Fibroblast of lung (primary cell): Measurements from ENCODE around the gene PIGR.

Experiments
- EZH2 ChIP-seq: IDR thresholded peaks from 2 replicates; pipeline ENCODE4 v1.5.1; 2012; ENCODE audit warnings: low read length, control low read depth, mild to moderate bottlenecking; ENCODE audit errors: missing control alignments
- TF ChIP-seq, protein P1 (sequence below), 2 donors: IDR thresholded peaks in 1 of 2; conservative IDR thresholded peaks in 1 of 2; 1 replicate in 1 of 2; 2 replicates in 1 of 2; pipeline ENCODE4 v1.5.1; 2011 to 2012; ENCODE audit warnings: low read length in 2 of 2, control low read depth in 1 of 2, inconsistent platforms in 1 of 2, low read depth in 1 of 2, mild to moderate bottlenecking in 1 of 2

DNA sequence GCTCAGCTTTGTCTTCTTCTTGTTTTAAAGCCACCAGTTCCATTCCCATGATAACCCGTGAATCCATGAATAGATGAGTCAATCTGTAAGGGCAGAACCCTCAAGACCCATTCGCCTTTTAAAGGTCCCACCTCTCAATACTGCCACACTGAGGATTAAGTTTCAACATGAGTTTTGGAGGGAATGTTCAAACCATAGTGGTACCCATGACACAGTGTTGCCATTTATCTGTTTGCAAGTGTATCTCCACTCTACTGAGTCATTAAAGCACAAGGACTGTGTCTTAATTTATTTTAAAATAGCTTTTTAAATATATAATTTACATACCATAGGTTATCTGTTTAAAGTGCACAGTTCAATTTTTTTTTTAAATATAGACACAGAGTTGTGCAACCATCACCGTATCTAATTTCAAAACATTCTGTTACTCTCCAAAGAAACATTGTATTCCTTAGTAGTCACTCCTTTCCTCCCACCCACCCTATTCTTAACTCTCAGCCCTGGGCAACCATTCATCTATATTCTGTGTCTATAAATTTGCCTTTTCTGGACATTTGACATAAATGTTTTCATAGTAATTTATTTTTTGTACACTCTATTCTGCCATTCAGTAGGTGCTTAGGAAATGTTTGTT, 53.8 kb downstream of the PIGR start:
- TF ChIP-seq, protein P1, sequence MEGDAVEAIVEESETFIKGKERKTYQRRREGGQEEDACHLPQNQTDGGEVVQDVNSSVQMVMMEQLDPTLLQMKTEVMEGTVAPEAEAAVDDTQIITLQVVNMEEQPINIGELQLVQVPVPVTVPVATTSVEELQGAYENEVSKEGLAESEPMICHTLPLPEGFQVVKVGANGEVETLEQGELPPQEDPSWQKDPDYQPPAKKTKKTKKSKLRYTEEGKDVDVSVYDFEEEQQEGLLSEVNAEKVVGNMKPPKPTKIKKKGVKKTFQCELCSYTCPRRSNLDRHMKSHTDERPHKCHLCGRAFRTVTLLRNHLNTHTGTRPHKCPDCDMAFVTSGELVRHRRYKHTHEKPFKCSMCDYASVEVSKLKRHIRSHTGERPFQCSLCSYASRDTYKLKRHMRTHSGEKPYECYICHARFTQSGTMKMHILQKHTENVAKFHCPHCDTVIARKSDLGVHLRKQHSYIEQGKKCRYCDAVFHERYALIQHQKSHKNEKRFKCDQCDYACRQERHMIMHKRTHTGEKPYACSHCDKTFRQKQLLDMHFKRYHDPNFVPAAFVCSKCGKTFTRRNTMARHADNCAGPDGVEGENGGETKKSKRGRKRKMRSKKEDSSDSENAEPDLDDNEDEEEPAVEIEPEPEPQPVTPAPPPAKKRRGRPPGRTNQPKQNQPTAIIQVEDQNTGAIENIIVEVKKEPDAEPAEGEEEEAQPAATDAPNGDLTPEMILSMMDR (conservative IDR thresholded peaks at IDR 0.05 in 1 of 2, IDR thresholded peaks at IDR 0.05 in 1 of 2; ENCODE audit: low read depth in 1 of 2, low read length in 2 of 2) = no peak
- no peak for TF ChIP-seq EZH2
